Mammary epithelial cell (primary cell): Measurements from ENCODE around the gene KIAA1614.

Experiments used
- EZH2 ChIP-seq: IDR thresholded peaks from 2 replicates; pipeline ENCODE4 v1.6.1; 2012; ENCODE audit warnings: low read length, inconsistent platforms, borderline replicate concordance
- TF ChIP-seq, protein P1 (sequence below), 2 donors: IDR thresholded peaks in 1 of 2; conservative IDR thresholded peaks in 1 of 2; 2 replicates each; pipeline ENCODE4 v1.5.1; 2011 to 2012; ENCODE audit warnings: inconsistent platforms in 2 of 2, low read length in 2 of 2, mild to moderate bottlenecking in 2 of 2, control low read depth in 1 of 2, low read depth in 1 of 2; ENCODE audit not compliant: insufficient read depth in 1 of 2; ENCODE audit errors: extremely low read depth in 1 of 2

DNA sequence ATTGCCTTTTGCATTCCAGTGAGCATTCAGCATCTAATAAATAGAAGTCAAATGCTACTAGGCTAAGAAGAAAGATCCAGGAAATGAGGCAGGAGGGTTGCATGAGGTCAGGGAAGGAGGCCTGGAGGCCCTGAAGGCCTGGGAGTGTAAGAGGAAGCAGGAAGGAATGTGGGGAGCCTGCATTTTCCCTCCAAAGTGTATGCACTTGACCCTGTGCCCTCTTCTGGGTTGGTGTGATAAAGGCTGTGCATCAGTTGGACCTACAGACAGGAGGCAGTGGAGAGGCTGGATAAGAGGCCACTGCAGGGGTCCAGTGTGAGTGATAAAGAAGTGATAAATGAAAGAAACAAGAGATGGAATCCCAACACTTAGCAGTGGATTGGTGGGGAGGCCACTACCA, 20.4 kb downstream of the KIAA1614 start:
- TF ChIP-seq, protein P1, sequence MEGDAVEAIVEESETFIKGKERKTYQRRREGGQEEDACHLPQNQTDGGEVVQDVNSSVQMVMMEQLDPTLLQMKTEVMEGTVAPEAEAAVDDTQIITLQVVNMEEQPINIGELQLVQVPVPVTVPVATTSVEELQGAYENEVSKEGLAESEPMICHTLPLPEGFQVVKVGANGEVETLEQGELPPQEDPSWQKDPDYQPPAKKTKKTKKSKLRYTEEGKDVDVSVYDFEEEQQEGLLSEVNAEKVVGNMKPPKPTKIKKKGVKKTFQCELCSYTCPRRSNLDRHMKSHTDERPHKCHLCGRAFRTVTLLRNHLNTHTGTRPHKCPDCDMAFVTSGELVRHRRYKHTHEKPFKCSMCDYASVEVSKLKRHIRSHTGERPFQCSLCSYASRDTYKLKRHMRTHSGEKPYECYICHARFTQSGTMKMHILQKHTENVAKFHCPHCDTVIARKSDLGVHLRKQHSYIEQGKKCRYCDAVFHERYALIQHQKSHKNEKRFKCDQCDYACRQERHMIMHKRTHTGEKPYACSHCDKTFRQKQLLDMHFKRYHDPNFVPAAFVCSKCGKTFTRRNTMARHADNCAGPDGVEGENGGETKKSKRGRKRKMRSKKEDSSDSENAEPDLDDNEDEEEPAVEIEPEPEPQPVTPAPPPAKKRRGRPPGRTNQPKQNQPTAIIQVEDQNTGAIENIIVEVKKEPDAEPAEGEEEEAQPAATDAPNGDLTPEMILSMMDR (conservative IDR thresholded peaks at IDR 0.05 in 1 of 2, IDR thresholded peaks at IDR 0.05 in 1 of 2; ENCODE audit: extremely low read depth in 1 of 2, insufficient read depth in 1 of 2, low read depth in 1 of 2, low read length in 2 of 2), result no peak
- TF ChIP-seq EZH2, result no peak
